CD4-positive, alpha-beta T cell (primary cell): ENCODE data around the gene COPG1. TPM values are rescaled to one million over a fixed set of nuclear protein-coding genes. Genes with fewer than 3 reads are reported as not detected.
"Not testable (repeated sequence)": the region's sequence is repeated elsewhere in the genome, so short reads cannot be mapped to it uniquely, and the experiment has no call there.

Experiments
- ATAC-seq: fragments of 200-7000 bp; cut with Tn5 transposase; one replicate; pipeline ENCODE4 v1.10.0; 2022; ENCODE audit warnings: mild to moderate bottlenecking; ENCODE audit not compliant: poor library complexity
- CTCF ChIA-PET: fragments of 350-600 bp; sonication (Branson Sonifier 250); formaldehyde crosslinking; loops from one replicate; lab custom pipeline; 2021; ENCODE audit warnings: antibody characterized with exemption, inconsistent platforms; lab: Charles Lee
- POLR2A ChIA-PET: fragments of 350-600 bp; sonication (Branson Sonifier 250); formaldehyde crosslinking; loops from one replicate; lab custom pipeline; 2021; ENCODE audit warnings: antibody characterized with exemption, inconsistent platforms; lab: Charles Lee
- DNase-seq, 14 experiments: peaks; one replicate each; pipeline ENCODE4 v3.0.0-alpha.2; 2013 to 2020; ENCODE audit warnings: mixed read lengths in 2 of 14
- H3K27ac ChIP-seq, 2 donors: one replicate each; pipeline versions ENCODE4 v1.5.1 to v1.7.0; 2013; ENCODE audit warnings: low read length in 2 of 2, low read depth in 1 of 2, mild to moderate bottlenecking in 1 of 2
- H3K27me3 ChIP-seq, 2 experiments: 1 replicate in 1 of 2; 2 replicates in 1 of 2; pipeline versions ENCODE4 v1.6.1 to v1.7.0; 2013; ENCODE audit warnings: low read length in 2 of 2, control low read depth in 1 of 2, mild to moderate bottlenecking in 1 of 2, moderate library complexity in 1 of 2; ENCODE audit not compliant: insufficient read depth in 2 of 2, control insufficient read depth in 1 of 2
- H3K36me3 ChIP-seq: one replicate; pipeline ENCODE4 v1.6.1; 2013; ENCODE audit warnings: low read length, control low read depth; ENCODE audit not compliant: insufficient read depth
- H3K4me1 ChIP-seq: one replicate; pipeline ENCODE4 v1.6.1; 2013; ENCODE audit warnings: low read length, control low read depth; ENCODE audit not compliant: insufficient read depth
- H3K4me3 ChIP-seq: one replicate; pipeline ENCODE4 v1.5.1; 2013; ENCODE audit warnings: mild to moderate bottlenecking, low read length, moderate library complexity
- H3K9me3 ChIP-seq, 2 experiments: 1 replicate in 1 of 2; 2 replicates in 1 of 2; pipeline versions ENCODE4 v1.6.1 to v1.7.0; 2013; ENCODE audit warnings: low read length in 2 of 2, mild to moderate bottlenecking in 2 of 2, control low read depth in 1 of 2, moderate library complexity in 1 of 2; ENCODE audit not compliant: control insufficient read depth in 1 of 2, insufficient read depth in 1 of 2
- H3K27ac Mint-ChIP-seq: one replicate; pipeline ENCODE4 v1.8.0; 2020; ENCODE audit warnings: mixed read lengths
- H3K27me3 Mint-ChIP-seq: one replicate; pipeline ENCODE4 v1.8.0; 2021; ENCODE audit warnings: mixed read lengths
- H3K36me3 Mint-ChIP-seq: one replicate; pipeline ENCODE4 v1.8.0; 2021; ENCODE audit warnings: low read depth, mixed read lengths
- H3K4me1 Mint-ChIP-seq: one replicate; pipeline ENCODE4 v1.8.0; 2021; ENCODE audit warnings: low read depth, mixed read lengths
- H3K4me3 Mint-ChIP-seq: one replicate; pipeline ENCODE4 v1.8.0; 2020; ENCODE audit warnings: mild to moderate bottlenecking, mixed read lengths
- H3K9me3 Mint-ChIP-seq: one replicate; pipeline ENCODE4 v1.8.0; 2020; ENCODE audit warnings: mixed read lengths
- CTCF ChIP-seq: fragments of 200-600 bp; IDR thresholded peaks from one replicate; pipeline ENCODE4 v1.8.0; 2022; ENCODE audit warnings: antibody characterized with exemption, mild to moderate bottlenecking
- intact Hi-C, 2 experiments: fragments of 100-400 bp; cut with DNase I in 1 of 2; cut with micrococcal nuclease in 1 of 2; formaldehyde crosslinking; loops; one replicate each; pipeline versions ENCODE4 v1.15.1 to v1.9.0; 2023 to 2025; cut with DNase I, micrococcal nuclease
- total RNA-seq, 174 experiments: library from RNA in 2 of 174; stranded (reverse) in 2 of 174; gene quantifications; one replicate each; pipeline ENCODE4 v1.2.3 and lab custom pipeline; 2021 to 2026

Gene COPG1
- total RNA-seq, 2 experiments from 2014 or later = 77.7 to 79.3 TPM

GRCh38 chr3:129240436-129240835 lies 9.0 kb upstream of the COPG1 start:
- no peak overlapping the region for H3K4me3 ChIP-seq
- H3K4me3 Mint-ChIP-seq = no peak overlapping the region

GRCh38 chr3:129245141-129245540 lies 4.3 kb upstream of the COPG1 start:
- H3K4me3 Mint-ChIP-seq = no peak overlapping the region
- ATAC-seq (no peak), DNase-seq (no peak)
- no peaks in the 10 kb centered on the region for H3K27me3 Mint-ChIP-seq
- Histone ChIP-seq H3K27me3 (no peaks in the 10 kb centered on the region), H3K4me1 (peaks cover 28% of the 10 kb centered on the region), H3K27ac (no peak overlapping the region), H3K36me3 (no peaks in the 10 kb centered on the region), H3K4me3 (no peak overlapping the region), H3K9me3 (no peaks in the 10 kb centered on the region)
- intact Hi-C loops = loop anchor here (1.0 to 5.0 kb wide), 5 partner anchors 63 to 368 kb away; partner anchors contain the start of genes ACAD9 (in 1 of the 2), CNBP (in 1 of the 2) and RAB43 (in 1 of the 2)
- TF ChIP-seq CTCF = no peak
- H3K36me3 Mint-ChIP-seq = peaks cover 16% of the 10 kb centered on the region
- peak overlapping the region; percentile 7 for H3K27ac Mint-ChIP-seq
- H3K9me3 Mint-ChIP-seq = no peaks in the 10 kb centered on the region
- CTCF ChIA-PET = interaction anchor here (0.8 to 3.9 kb wide), 30 partner anchors 12 to 366 kb away, joined by 3 to 59 read pairs (median 4); partner anchors contain the start of genes ACAD9 and RAB43
- H3K4me1 Mint-ChIP-seq = peaks cover 35% of the 10 kb centered on the region
- POLR2A ChIA-PET = interaction anchor here (0.8 to 2.0 kb wide), 6 partner anchors 124 to 275 kb away, joined by 3 to 12 read pairs (median 5); partner anchors contain the start of gene RAB43

More at GRCh38 chr3:129240436-129240835, 9.0 kb upstream of the COPG1 start:
- intact Hi-C loops = no loop called here
- no peak for DNase-seq
- no peak for TF ChIP-seq CTCF
- Mint-ChIP-seq H3K36me3 (no peaks in the 10 kb centered on the region), H3K27me3 (no peaks in the 10 kb centered on the region), H3K27ac (no peak overlapping the region), H3K9me3 (no peaks in the 10 kb centered on the region), H3K4me1 (peaks cover 8% of the 10 kb centered on the region)
- ChIA-PET POLR2A (interaction anchor here (0.8 kb wide), 1 partner anchor 9 kb away, joined by 3 read pairs; the partner anchor contains the start of gene COPG1), CTCF (interaction anchor here (1.1 kb wide), 1 partner anchor 187 kb away, joined by 3 read pairs; no protein-coding TSS in a partner anchor)
- Histone ChIP-seq H3K27me3 (no peaks in the 10 kb centered on the region), H3K36me3 (no peaks in the 10 kb centered on the region), H3K27ac (no peak overlapping the region), H3K9me3 (no peaks in the 10 kb centered on the region), H3K4me1 (peaks cover 24% of the 10 kb centered on the region)
- no peak for ATAC-seq

GRCh38 chr3:129245641-129246306 lies 3.6 kb upstream of the COPG1 start:
- not testable (repeated sequence) for H3K9me3 ChIP-seq, H3K36me3 ChIP-seq, H3K4me3 ChIP-seq, H3K27me3 ChIP-seq, H3K27ac ChIP-seq, H3K27me3 Mint-ChIP-seq, H3K9me3 Mint-ChIP-seq
- intact Hi-C loops = loop anchor here (1.0 to 5.0 kb wide), 5 partner anchors 63 to 368 kb away; partner anchors contain the start of genes ACAD9 (in 1 of the 2), CNBP (in 1 of the 2) and RAB43 (in 1 of the 2)
- H3K27ac Mint-ChIP-seq = peak overlapping the region; percentile 7
- peaks cover 41% of the 10 kb centered on the region for H3K4me1 Mint-ChIP-seq
- peak overlapping the region; percentile 52 for H3K4me3 Mint-ChIP-seq
- ChIA-PET POLR2A (interaction anchor here (0.5 to 2.0 kb wide), 9 partner anchors 62 to 275 kb away, joined by 3 to 12 read pairs (median 4); partner anchors contain the start of genes CFAP92, CNBP and RAB43), CTCF (interaction anchor here (0.8 to 3.9 kb wide), 34 partner anchors 11 to 565 kb away, joined by 3 to 59 read pairs (median 4); partner anchors contain the start of genes ACAD9 and RAB43)
- H3K36me3 Mint-ChIP-seq = peaks cover 22% of the 10 kb centered on the region
- ATAC-seq (peak; percentile 75), DNase-seq (peak; percentile 33 to 88 (median 56))
- peak; percentile 83 for TF ChIP-seq CTCF
- peaks cover 32% of the 10 kb centered on the region for H3K4me1 ChIP-seq
